HFF-Myc (cell line): ENCODE results near the gene CLDN19.
A peak's percentile ranks its signal among the peaks of the same experiment; 100 is the strongest.

Source experiments
- DNase-seq: peaks from one replicate; pipeline ENCODE4 v3.0.0-alpha.2; 2011; ENCODE audit warnings: low read depth; ENCODE audit errors: extremely low read depth
- H3K4me3 ChIP-seq: replicated peaks from 2 replicates; pipeline ENCODE4 v1.5.1; 2011; ENCODE audit warnings: low read depth, mild to moderate bottlenecking, control low read depth, low read length
- TF ChIP-seq, protein P1 (sequence below): IDR thresholded peaks from 2 replicates; pipeline ENCODE4 v1.5.1; 2012; ENCODE audit warnings: mild to moderate bottlenecking, low read depth, low read length, control low read depth; ENCODE audit errors: missing control alignments

The CLDN19 gene

DNA sequence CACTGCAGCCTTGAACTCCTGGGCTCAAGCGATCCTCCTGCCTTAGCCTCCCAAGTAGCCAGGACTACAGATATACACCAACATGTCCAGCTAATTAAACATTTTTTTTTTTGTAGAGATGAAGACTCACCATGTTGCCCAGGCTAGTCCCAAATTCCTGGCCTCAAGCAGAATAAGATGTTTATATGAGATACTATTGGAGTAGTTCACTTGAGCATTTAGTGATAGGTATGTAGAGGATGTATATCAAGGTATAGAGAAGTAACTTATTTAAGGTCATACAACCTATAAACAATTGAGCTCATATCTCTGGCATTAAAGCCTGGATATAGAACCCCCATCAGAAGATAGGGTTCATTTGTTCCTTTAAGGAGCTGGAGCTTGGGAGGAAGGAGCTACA, 40.1 kb upstream of the CLDN19 start:
- H3K4me3 ChIP-seq, result no peak overlapping the region
- TF ChIP-seq, protein P1, sequence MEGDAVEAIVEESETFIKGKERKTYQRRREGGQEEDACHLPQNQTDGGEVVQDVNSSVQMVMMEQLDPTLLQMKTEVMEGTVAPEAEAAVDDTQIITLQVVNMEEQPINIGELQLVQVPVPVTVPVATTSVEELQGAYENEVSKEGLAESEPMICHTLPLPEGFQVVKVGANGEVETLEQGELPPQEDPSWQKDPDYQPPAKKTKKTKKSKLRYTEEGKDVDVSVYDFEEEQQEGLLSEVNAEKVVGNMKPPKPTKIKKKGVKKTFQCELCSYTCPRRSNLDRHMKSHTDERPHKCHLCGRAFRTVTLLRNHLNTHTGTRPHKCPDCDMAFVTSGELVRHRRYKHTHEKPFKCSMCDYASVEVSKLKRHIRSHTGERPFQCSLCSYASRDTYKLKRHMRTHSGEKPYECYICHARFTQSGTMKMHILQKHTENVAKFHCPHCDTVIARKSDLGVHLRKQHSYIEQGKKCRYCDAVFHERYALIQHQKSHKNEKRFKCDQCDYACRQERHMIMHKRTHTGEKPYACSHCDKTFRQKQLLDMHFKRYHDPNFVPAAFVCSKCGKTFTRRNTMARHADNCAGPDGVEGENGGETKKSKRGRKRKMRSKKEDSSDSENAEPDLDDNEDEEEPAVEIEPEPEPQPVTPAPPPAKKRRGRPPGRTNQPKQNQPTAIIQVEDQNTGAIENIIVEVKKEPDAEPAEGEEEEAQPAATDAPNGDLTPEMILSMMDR, result no peak
- no peak for DNase-seq

DNA sequence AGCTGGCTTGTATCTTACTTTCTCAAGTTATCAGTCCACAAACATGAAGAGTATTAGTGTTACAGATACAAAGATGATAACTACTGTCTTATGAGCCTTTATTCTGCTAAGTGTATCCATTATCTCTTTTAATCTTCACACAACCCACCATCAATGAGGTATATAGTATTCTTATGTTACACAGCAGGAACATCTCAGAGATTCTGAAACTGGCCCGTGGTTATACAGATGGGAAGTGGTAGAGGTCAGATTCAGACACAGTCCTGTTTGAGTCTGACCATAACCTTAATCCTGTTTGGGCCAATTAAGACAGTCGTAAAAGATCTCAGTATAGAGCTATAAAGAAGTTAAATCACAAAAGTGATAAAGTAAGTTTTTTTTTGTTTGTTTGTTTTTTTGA, 39.7 kb upstream of the CLDN19 start:
- TF ChIP-seq, protein P1, result no peak
- DNase-seq, result no peak
- H3K4me3 ChIP-seq, result no peak overlapping the region

DNA sequence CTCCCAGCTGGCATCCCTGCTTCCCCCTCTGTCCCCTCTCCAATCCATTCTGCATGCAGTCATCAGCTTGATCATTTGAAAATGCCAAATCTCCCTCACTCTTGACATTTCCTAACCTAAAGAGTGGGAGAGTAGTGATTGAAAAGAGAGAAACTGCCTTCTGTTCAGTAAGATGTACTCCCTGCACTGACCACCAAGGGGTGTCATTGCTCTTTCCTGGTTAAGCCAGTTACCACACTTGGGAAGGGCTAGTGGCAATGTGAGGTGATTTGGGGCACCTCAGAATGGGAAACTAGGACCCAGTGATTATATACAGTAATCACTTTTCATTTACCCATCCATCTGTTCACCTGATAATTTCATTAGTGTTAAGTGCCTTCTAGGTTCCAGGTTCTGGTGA, 37.8 kb upstream of the CLDN19 start:
- no peak overlapping the region for H3K4me3 ChIP-seq
- no peak for DNase-seq
- TF ChIP-seq, protein P1, result peak; percentile 67

DNA sequence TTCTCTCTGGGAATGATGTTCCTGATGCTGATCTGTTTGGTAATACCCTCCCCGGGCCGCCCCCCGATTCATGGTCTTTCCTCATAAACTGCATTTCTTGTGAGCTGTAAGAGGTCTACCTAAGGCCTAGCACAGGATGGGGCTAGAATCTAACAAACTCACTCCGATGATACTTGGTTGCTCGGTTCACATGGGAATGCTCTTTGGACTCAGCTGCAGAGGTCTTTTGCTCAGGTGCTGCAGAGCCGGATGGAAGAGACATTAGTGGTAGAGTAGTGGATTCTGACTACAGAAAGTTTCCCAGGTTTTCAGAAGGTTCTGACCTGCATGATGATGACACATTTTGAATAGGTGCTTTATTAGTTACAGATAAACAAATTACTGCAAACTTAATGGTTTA, 36.5 kb upstream of the CLDN19 start:
- no peak for DNase-seq
- TF ChIP-seq, protein P1, result no peak
- H3K4me3 ChIP-seq, result no peak overlapping the region

DNA sequence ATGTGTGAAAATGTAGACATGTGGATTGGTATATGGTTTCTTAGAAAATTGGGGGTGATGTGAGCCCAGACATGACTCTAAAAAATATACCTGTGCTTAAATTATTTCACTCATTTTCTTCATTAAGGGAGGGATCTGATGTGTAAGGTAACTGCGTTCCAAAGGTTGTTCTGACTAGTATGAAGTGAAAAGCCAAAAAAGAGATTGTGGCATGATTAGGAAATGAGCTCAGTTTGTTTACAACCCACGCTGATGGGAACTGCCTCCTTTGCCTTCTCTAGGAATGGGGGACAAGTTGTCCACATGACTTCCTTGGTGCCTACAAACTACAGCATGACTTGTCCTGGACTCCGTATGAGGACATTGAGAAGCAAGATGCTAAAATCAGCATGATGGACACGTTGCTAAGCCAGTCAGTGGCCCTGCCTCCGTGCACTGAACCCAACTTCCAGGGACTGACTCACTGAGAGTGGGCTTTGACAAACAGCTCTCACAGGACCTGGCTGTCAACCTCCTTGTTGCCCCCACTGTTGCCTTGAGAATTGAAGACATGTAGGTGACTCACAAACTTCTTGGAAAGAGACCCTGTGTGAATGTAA, 35.0 kb upstream of the CLDN19 start:
- no peak for DNase-seq
- TF ChIP-seq, protein P1, result no peak
- H3K4me3 ChIP-seq, result no peak overlapping the region

DNA sequence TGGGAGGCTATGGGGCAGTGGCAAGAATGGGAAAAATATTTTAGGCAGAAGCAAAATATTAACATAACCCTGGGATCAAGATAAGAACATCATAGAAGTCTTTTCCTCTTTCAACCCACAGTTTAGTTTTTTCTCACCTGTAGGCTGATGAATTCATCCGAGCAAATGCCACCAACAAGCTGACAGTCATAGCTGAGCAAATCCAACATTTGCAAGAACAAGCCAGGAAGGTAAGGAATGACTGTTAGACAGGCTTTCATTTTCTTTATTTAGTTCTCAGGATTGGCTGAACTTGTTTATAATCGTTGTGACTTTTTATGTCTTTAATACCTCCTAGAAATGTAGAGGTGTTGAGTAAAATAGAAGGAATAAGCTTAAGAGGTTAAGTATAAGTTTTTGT, 33.4 kb upstream of the CLDN19 start:
- no peak for DNase-seq
- TF ChIP-seq, protein P1, result no peak

DNA sequence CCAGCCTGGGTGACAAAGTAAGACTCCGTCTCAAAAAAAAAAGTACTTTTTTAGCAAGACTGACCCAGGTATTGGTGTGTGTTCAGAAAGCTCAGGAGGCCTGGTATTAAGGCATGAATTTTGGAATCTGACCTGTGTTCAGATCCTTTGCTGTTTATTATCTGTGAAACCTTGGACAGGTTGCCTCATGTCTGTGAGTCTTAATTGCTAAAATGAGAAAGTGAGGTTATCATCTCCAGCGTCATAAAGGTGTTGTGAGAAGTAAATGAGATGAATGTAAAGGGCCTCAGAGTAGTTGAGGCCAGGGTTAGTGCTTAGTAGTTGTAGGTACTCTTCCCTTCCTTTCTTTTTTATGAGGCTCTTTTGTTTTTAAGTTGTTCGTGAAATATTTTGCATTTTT, 29.8 kb upstream of the CLDN19 start:
- DNase-seq, result no peak
- H3K4me3 ChIP-seq, result no peak overlapping the region
- TF ChIP-seq, protein P1, result no peak

More for the DNA sequence above, 33.4 kb upstream of the CLDN19 start:
- H3K4me3 ChIP-seq, result no peak overlapping the region
